ENCODE results near the gene ITGB1BP1.

ITGB1BP1 gene

GRCh38 chr2:9365498-9366019 lies 57.8 kb downstream of the ITGB1BP1 start:
- no peak for DNase-seq (ENCODE audit: low spot score)
- no peak for TF ChIP-seq CTCF (IDR thresholded peaks at IDR 0.05; ENCODE audit: borderline replicate concordance, control extremely low read depth, extremely low read depth, insufficient read depth, missing control alignments)

GRCh38 chr2:9364791-9365497 lies 58.4 kb downstream of the ITGB1BP1 start:
- in situ Hi-C loops (cut with MboI; ENCODE audit: low sequenced_read_pairs, unreplicated experiment) = no loop called here
- no peak for DNase-seq (ENCODE audit: low spot score)
- no peak for TF ChIP-seq CTCF (IDR thresholded peaks at IDR 0.05; ENCODE audit: borderline replicate concordance, control extremely low read depth, extremely low read depth, insufficient read depth, missing control alignments)

More at GRCh38 chr2:9365498-9366019, 57.8 kb downstream of the ITGB1BP1 start:
- in situ Hi-C loops (cut with MboI; ENCODE audit: low sequenced_read_pairs, unreplicated experiment) = no loop called here

- in situ Hi-C loops (cut with MboI; ENCODE audit: low sequenced_read_pairs, unreplicated experiment) = no loop called here
- no peak for DNase-seq (ENCODE audit: low spot score)
- TF ChIP-seq CTCF (IDR thresholded peaks at IDR 0.05; ENCODE audit: borderline replicate concordance, control extremely low read depth, extremely low read depth, insufficient read depth, missing control alignments) = no peak
These were observed 59.0 kb downstream of the ITGB1BP1 start for GRCh38 chr2:9364373-9364772.

- in situ Hi-C loops (cut with MboI; ENCODE audit: low sequenced_read_pairs, unreplicated experiment) = no loop called here
- TF ChIP-seq CTCF (IDR thresholded peaks at IDR 0.05; ENCODE audit: borderline replicate concordance, control extremely low read depth, extremely low read depth, insufficient read depth, missing control alignments) = no peak
- DNase-seq (ENCODE audit: low spot score) = no peak
These were observed 62.6 kb downstream of the ITGB1BP1 start for GRCh38 chr2:9360701-9361100.

GRCh38 chr2:9360110-9360509 lies 63.2 kb downstream of the ITGB1BP1 start:
- no peak for DNase-seq (ENCODE audit: low spot score)
- in situ Hi-C loops (cut with MboI; ENCODE audit: low sequenced_read_pairs, unreplicated experiment) = no loop called here
- no peak for TF ChIP-seq CTCF (IDR thresholded peaks at IDR 0.05; ENCODE audit: borderline replicate concordance, control extremely low read depth, extremely low read depth, insufficient read depth, missing control alignments)

- in situ Hi-C loops (cut with MboI; ENCODE audit: low sequenced_read_pairs, unreplicated experiment) = no loop called here
- TF ChIP-seq CTCF (IDR thresholded peaks at IDR 0.05; ENCODE audit: borderline replicate concordance, control extremely low read depth, extremely low read depth, insufficient read depth, missing control alignments) = no peak
- DNase-seq (ENCODE audit: low spot score) = no peak
These were observed 63.9 kb downstream of the ITGB1BP1 start for GRCh38 chr2:9359463-9359862.

Measured in GM13976 (cell line).